ENCODE results near the gene RNF150. TPM values are rescaled to one million over a fixed set of nuclear protein-coding genes. Genes with fewer than 3 reads are reported as not detected.

The RNF150 gene
- total RNA-seq, 3 donors from 2014 or later = 2.5 to 88.8 (median 3.1) TPM

- intact Hi-C loops (cut with DNase I, micrococcal nuclease) = no loop called here
- Histone ChIP-seq H3K36me3 (ENCODE audit: low read depth) (no peaks in the 10 kb centered on the region), H3K4me1 (ENCODE audit: low read depth) (no peaks in the 10 kb centered on the region), H3K4me3 (no peak overlapping the region), H3K9me3 (no peaks in the 10 kb centered on the region)
- ATAC-seq (no peak), DNase-seq (no peak)
- TF ChIP-seq CTCF (IDR thresholded peaks at IDR 0.05) = no peak
These were observed 111.7 kb downstream of the RNF150 start for GRCh38 chr4:141021397-141022110.

DNA sequence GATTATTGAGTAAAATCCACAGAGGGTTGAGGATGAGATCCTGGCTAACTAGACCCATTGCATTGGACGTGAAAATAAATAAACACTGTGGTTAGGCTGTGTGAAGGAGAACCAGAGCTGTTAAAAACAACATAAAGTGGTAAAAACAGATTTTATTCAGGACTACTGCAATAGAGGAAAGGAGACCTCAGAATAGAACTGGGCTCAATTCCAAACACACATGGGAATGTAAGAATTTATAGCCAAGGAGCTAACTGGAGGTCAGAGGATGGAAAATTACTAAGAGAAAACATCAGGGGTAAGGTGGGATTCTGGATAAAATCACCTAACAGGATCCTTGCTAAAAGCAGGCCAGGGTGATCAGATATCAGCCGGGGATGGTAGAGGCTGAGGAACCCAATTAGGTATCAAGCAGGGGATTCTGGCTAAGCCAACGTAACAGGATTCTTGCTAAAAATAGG, 112.4 kb downstream of the RNF150 start:
- no peaks in the 10 kb centered on the region for H3K36me3 ChIP-seq (ENCODE audit: low read depth)
- no peak for ATAC-seq
- TF ChIP-seq CTCF (IDR thresholded peaks at IDR 0.05) = no peak
- no peaks in the 10 kb centered on the region for H3K4me1 ChIP-seq (ENCODE audit: low read depth)
- H3K9me3 ChIP-seq = no peaks in the 10 kb centered on the region
- DNase-seq = no peak
- H3K4me3 ChIP-seq = no peak overlapping the region
- intact Hi-C loops (cut with DNase I, micrococcal nuclease) = no loop called here

DNA sequence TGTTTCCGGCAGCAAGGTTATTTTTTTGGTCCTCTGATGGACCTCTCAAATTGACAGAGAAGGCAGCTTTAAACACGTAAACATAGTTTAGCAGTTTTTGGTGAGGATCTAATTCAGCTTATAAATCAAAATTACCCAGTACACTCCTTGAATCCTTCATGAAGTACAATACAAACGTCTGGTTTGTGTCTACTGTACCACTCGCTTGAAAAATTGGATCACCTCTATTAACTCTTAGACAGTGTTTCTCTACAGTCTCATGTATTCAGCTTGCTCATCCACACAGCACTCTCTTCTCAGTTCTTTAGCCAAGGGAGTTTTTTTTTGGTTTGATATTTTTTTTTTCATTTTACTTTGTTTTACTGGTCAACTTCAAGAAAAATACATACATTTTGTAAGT, 113.5 kb downstream of the RNF150 start:
- intact Hi-C loops (cut with DNase I, micrococcal nuclease) = no loop called here
- Histone ChIP-seq H3K9me3 (no peaks in the 10 kb centered on the region), H3K4me3 (no peak overlapping the region), H3K4me1 (ENCODE audit: low read depth) (no peaks in the 10 kb centered on the region), H3K36me3 (ENCODE audit: low read depth) (no peaks in the 10 kb centered on the region)
- no peak for DNase-seq
- no peak for TF ChIP-seq CTCF (IDR thresholded peaks at IDR 0.05)
- ATAC-seq = no peak

DNA sequence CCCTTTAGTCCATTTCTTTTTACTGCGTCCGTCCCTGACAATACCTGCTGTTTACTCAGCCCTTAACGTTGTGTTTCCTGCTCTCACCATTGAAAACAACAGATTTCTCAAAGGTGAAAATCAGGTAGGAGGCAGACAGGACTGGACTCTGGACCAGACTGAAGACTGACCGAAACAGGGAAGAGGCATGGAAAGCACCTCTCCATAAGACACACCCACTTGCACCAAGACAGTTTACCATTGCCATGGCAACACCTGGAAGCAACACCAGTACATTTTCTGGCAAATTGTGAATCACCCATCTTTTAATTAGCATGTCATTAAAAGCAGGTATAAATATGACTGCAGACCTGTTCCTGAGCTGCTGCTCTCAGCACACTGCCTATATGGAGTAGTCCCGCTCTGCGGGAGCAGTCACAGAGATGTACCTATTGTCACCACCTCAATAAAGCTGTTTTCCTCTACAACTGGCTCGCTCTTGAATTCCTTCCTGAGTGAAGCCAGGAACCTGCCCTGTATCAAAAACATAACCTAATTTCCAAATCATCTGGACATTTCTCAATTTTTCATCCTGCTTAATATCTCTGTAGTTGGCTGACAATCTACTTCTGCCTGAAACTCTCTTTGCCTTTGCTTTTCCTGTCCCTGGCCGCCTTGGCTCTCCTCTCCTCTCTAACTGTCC, 117.0 kb downstream of the RNF150 start:
- no peaks in the 10 kb centered on the region for H3K36me3 ChIP-seq (ENCODE audit: low read depth)
- no peak for TF ChIP-seq CTCF (IDR thresholded peaks at IDR 0.05)
- H3K4me3 ChIP-seq = no peak overlapping the region
- DNase-seq (no peak), ATAC-seq (peak; percentile 64)
- H3K9me3 ChIP-seq = no peaks in the 10 kb centered on the region
- H3K4me1 ChIP-seq (ENCODE audit: low read depth) = no peaks in the 10 kb centered on the region
- intact Hi-C loops (cut with DNase I, micrococcal nuclease) = no loop called here

- DNase-seq (no peak), ATAC-seq (no peak)
- intact Hi-C loops (cut with DNase I, micrococcal nuclease) = no loop called here
- Histone ChIP-seq H3K4me3 (no peak overlapping the region), H3K4me1 (ENCODE audit: low read depth) (no peaks in the 10 kb centered on the region), H3K9me3 (no peaks in the 10 kb centered on the region), H3K36me3 (ENCODE audit: low read depth) (no peaks in the 10 kb centered on the region)
- no peak for TF ChIP-seq CTCF (IDR thresholded peaks at IDR 0.05)
These were observed 119.4 kb downstream of the RNF150 start for GRCh38 chr4:141013899-141014298.

Measured in mucosa of descending colon (tissue), 3 donors.